NCI-H2029 treated with DMSO at 0.1 percent for 48 hours (cell line): ENCODE results near the gene USB1.
"Not testable (repeated sequence)": the region's sequence is repeated elsewhere in the genome, so short reads cannot be mapped to it uniquely, and the experiment has no call there.

Experiments
- DNase-seq: peaks from one replicate; lab custom pipeline; 2025; lab: John Stamatoyannopoulos, UW

The USB1 gene

DNA sequence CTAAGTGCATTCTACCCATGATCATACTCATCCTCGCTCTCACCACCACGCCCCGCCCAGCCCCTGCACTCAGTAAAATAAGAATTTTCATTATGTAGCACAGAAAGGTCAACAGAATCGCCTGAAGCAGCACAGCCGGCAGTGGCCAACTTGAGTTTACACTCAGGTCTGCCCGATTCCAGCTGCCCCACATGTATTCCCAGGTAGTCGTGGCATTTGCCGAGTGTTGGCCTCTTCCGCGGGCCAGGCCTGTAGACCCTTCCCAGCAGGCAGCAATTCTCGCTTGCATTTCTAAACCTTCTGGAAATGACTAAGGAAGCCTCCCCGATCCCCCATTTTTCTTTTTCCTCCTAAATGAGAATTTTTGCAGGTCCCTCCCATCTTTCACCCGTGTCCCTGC, 30.9 kb upstream of the USB1 start:
- DNase-seq, result no peak

DNA sequence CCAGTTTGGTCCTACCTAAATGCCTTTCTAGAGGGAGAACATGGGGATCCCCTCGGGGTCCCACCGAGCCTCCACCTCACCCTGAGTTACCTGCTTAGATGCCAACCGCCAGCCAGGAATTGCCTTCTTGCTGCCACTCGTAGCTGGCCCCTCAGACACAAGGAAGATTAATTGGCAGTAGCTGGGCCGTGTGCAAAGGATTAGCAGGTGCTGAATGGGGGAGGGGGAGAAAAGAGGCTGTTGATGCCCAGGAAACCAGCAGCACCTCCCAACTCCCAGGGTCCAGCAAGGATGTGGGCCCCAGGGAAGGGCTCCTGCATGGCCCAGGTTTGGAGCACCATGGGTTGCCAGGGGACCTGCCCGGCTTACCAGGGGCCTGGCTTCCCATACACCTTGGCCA, 30.2 kb upstream of the USB1 start, which contains the start of gene CNGB1:
TSS of gene CNGB1 (minus strand) at position 159 of the 400 bp plus-strand sequence. CDS start 3,842 bp downstream, outside the sequence.
- DNase-seq, result no peak

- DNase-seq, result no peak
Observed at GRCh38 chr16:57971848-57972247, 29.4 kb upstream of the USB1 start.

DNA sequence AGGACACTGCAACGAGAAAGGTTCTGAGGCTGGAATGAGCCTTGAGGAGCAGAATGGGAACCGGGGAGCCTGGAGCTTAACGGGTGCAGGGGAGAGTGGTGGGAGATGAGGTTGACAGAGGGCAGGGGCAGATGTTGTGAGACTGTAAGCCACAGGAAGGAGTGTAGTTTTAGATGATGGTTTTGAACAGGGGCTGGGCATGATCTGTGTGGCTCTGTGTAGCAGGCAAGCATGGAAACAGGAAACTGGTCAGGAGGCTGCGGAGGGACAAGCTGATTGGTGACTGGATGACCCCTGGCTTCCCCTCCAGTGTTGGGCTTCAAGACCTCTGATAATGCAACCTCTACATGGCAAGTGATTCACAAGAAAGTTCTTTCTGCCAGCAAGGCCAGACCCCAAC, 28.9 kb upstream of the USB1 start:
- no peak for DNase-seq

- no peak for DNase-seq
Observed at GRCh38 chr16:57976331-57976796, 24.8 kb upstream of the USB1 start.

GRCh38 chr16:57977418-57978069, 23.7 kb upstream of the USB1 start:
- no peak for DNase-seq

- DNase-seq, result not testable (repeated sequence)
Observed at GRCh38 chr16:57978070-57978465, 23.1 kb upstream of the USB1 start.

DNA sequence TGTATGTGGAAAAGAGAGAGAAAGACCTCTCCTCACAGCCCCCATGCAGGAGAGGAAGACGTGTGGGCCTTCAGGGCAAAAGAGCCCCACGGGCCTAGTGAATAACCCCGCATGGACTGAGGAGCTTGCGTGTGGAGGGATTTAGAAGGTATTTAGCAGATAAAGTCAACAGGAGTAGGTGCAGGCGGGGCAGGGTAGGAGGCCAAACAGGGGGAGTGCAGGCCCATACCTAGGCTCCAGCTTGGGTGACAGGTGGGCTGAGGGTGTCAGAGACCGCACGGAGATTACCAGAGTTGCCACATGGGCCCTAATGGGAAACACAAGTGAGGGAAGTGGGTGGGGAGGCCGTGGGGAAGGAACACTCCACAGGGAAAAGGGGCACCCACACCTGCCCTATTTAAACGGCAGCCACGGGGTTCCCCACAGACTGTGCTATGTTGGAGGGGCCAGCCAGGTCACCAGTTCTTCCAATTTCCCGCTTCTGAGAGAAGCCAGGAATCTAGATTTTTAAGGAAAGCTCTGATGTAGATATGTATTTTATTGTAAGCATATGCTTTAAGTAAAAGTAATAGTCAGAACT, 22.1 kb upstream of the USB1 start:
- no peak for DNase-seq

DNA sequence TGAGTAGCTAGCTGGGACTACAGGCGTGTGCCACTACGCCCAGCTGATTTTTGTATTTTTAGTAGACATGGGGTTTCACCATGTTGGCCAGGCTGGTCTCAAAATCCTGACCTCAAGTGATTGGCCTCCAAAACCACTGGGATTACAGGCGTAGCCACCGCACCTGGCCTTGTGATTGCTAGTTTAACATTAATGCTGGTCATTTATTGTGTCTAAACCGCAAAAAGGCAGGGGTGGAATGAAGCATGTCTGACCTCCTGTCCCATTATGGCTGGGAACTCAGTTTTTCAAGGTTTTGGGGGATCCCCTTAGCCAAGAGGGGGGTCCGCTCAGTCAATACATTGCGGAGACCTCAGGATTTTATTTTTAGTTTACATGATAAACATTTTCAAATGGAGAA, 19.6 kb upstream of the USB1 start:
- no peak for DNase-seq

DNA sequence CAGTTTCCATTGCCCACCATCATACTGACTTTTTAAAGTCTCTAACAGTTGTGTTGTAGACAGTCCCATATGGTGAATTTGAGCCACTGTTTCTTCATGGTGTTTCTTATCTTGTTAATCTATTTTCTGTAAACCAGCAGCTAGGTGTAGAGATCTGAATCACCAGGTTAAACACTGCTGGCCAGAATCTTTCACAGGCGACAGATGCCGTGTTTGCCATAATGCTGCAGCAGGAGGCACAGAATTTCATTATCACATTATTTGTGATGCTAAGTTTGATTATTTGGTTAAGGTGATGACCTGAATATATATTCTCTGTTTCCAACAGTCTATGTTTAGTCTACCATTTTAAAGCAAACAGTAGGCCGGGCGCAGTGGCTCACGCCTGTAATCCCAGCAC, 18.8 kb upstream of the USB1 start:
- no peak for DNase-seq

DNA sequence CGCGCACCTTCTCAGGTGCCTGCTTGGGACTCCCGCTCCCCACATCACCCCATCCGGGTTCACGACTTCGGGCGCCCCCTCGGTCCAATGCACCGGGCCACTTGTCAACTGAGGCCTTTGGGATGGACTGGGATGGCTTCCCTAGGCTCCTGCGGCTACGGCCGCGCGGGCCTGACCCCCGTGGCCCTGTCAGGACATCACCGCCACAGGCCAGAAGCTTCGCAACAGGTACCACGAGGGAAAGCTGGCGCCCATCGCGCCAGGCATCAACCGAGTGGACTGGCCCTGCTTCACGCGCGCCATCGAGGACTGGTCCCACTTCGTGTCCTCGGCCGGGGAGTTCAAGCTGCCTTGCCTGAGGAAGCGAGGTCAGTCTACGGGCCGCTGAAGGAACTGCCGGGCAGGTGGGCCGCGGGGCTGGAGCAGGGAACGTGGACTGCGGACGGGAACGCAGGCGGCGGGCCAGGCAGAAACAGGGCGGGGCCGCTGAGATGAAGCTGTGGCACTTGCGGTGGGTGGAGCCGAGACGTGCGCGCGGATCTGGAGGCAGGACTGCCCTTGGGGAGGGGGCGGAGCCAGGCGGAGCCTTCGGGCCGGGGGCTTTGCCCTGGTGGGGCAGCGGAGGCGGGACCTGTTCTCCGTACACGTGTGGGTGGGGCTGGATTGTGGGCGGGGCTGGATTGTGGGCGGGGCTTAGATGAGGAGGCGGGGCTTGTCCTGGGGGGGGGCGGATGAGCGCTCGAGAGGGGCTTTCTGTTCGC, 16.6 kb upstream of the USB1 start:
- no peak for DNase-seq

DNA sequence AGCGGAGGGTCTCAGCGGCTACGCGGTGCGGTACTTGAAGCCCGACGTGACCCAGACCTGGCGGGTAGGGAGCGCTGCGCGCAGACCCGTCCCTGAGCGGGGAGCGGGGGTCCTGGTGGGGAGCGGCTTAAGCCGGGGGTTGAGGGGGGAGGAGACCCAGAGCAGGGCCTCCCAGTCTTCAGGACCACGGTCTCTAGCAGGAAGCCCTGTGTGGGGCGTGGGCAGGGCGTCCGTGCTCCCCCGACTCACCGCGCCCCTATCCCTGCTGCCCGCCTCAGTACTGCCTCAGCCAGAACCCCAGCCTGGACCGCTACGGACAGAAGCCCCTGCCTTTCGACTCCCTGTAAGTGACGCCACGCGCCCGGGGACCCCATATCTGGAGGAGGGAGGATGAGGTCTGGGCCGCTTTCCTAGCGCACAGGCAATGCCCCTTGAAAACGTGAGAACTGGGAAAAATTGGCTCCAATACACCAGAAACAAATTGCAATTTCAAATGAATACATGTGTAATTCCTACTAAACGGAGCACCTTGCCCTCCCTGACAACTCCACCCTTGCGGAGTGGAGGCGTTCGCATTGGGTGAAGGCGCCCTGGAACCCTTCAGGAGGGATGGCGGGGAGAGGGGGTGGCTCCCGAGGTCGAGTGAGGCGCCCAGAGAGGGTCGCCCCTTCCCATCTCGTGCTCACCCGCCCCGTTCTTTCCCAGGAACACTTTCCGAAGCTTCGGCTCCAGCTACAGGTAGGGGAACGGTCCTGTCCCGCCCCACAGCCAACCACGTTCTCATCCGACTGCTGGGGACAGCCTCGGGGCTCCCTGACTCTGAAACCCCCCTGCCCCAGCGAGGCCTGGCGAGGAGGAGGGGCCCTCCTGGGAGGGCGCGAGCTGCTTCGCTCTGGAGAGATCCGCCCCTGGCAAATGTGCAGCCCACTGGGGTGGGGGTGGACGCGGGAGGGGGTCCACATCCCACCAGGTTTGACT, 15.7 kb upstream of the USB1 start:
- no peak for DNase-seq

DNA sequence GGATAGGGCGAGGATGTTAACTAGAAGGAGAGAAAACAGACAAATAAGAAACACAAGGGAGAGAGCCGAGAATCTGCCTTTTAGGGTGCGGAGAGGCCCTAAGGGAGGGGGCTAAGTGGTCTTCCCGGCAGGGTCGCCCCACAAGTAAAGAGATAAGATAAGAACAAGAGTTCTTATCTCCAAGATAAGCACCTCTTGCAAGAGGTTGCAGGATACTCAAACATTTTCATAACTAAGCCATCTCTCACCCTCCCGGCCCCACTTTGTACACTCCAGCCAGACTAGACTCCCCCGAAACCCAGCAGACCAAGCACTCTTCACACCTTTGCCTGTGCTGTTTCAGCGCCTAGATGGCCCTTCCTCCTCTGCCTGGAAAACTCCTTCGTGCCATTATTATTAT, 15.0 kb upstream of the USB1 start:
- DNase-seq, result no peak

GRCh38 chr16:57987441-57988177, 13.6 kb upstream of the USB1 start:
- no peak for DNase-seq

- peak; percentile 17 for DNase-seq
Observed at GRCh38 chr16:57988929-57989328, 12.3 kb upstream of the USB1 start.

DNA sequence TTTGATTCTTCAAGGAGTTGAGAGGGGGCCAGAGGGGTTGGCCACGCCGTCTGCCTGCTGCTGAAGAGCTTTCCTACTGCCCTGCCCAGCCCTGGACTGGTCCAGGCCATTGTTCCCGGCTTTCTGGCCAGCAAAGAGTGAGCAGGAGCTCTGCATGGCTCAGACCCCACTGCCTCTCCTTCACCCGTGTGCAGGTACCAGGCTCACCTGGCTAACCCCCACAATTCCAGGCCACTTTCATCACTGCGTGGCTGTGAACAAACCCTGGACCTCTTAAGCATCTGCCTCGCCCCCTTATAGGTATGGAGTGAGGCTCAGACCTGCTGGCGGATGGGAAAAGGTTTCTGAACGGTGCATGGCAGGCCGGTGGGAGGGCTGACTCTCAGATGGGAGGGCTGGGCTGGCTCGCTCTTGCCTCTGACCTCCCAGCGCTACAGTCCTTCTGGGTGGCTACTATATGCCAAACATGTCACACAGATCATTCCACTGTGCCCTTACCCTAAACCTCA, 9.6 kb upstream of the USB1 start:
- no peak for DNase-seq

GRCh38 chr16:57992084-57992483, 9.1 kb upstream of the USB1 start:
- DNase-seq, result no peak

DNA sequence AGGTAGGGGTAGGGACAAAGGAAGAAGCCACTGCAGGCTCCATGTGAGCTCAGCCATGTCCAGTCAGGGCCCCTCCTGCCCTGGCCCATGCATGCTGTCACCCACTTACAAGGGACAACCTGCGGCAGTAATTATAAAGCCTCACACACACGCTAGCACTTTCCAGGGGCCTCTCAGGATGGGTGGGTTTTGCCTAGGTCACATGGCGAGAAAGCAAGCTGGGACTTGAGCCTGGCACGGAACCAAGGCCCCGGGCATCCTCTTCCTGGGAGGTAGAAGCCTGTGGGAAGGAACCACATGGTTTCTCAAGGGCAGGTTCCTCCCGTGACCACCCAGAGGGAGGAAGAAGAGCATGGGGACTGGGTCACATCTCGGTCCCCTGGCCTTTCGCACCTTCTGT, 7.8 kb upstream of the USB1 start:
- DNase-seq, result no peak

- no peak for DNase-seq
Observed at GRCh38 chr16:57993897-57994296, 7.3 kb upstream of the USB1 start.

DNA sequence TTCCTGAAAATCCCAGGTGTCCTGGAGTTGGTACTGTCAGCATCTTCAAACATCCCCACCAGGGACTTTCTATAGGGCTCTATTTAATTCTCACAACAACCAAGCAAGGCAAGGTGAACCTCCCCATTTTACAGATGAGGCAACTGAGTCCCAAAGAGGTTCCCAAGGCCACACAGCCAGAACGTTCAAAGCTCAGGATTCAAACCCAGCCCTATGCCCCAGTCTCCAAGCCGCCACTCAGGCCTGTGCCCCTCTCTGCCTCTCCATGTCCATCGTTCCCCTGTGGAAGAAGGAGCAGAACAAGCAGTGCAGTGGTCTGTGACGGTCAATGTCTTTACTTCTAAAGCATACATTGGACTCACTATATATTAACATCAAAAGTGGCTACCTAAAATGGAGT, 6.8 kb upstream of the USB1 start:
- DNase-seq, result no peak

DNA sequence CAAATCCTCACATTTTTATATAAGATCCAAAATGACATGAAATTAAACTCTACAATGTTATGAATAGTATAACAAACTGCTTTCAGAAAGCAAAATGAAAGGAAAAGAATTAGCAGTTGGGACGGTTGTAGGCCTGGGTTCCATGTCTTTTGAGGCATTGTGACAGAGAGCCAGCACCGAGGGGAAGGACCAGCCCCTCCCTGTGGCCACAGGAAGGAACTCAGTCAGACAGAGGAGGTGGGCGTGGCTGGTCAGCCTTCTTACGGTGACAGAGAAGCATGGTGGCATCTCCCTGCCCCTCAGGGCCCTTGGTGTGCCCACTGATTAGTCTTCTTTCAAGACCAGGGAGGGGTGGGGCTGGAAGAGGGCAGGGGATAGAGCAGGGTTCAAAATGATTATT, 6.4 kb upstream of the USB1 start:
- no peak for DNase-seq
